Measurements from ENCODE around the gene RFX8. TPM values are rescaled to one million over a fixed set of nuclear protein-coding genes. Genes with fewer than 3 reads are reported as not detected.

Gene RFX8
- total RNA-seq, 1 experiment from 2014 or later = 0.69 TPM

- DNase-seq (ENCODE audit: low read depth) = no peak
Measured at GRCh38 chr2:101351207-101351606, 123.7 kb downstream of the RFX8 start.

GRCh38 chr2:101349893-101350662, 124.8 kb downstream of the RFX8 start:
- DNase-seq (ENCODE audit: low read depth) = no peak

GRCh38 chr2:101348883-101349282, 126.0 kb downstream of the RFX8 start:
- DNase-seq (ENCODE audit: low read depth) = no peak

Other genes starting within 250 kb of the RFX8 start
- 36.4 and 46.3 TPM in 2 replicates for gene CNOT11, start 222.2 kb downstream of the RFX8 start, total RNA-seq (2014; rRNA removed; shearing (Covaris generic))
- gene RNF149, start 166.4 kb downstream of the RFX8 start, total RNA-seq (2014; rRNA removed; shearing (Covaris generic)) = 15.4 and 17.6 TPM in 2 replicates
- gene CREG2, start 87.6 kb downstream of the RFX8 start, total RNA-seq (2014; rRNA removed; shearing (Covaris generic)) = 0.74 and 2.0 TPM in 2 replicates
- gene MAP4K4, start 222.6 kb upstream of the RFX8 start, total RNA-seq (2014; rRNA removed; shearing (Covaris generic)) = 56.9 and 78.3 TPM in 2 replicates

Data from Daoy (cell line).